ENCODE measurements around the gene GNG7. TPM values are rescaled to one million over a fixed set of nuclear protein-coding genes. Genes with fewer than 3 reads are reported as not detected.

Gene GNG7
- total RNA-seq, 1 experiment from 2014 or later = 0.87 TPM

GRCh38 chr19:2636897-2637683 is 65.4 kb downstream of the GNG7 start:
- no peaks in the 10 kb centered on the region for H3K36me3 Mint-ChIP-seq (ENCODE audit: insufficient read depth, unreplicated experiment)
- H3K4me3 Mint-ChIP-seq (ENCODE audit: low read depth, unreplicated experiment) = peak overlapping the region; percentile 34
- CTCF ChIA-PET = interaction anchor here (0.6 to 1.6 kb wide), 12 partner anchors 10 to 1706 kb away, joined by 3 to 10 read pairs (median 4); partner anchors contain the start of genes GADD45B and TIMM13
- peaks cover 48% of the 10 kb centered on the region for H3K27me3 Mint-ChIP-seq (ENCODE audit: unreplicated experiment)
- H3K4me1 Mint-ChIP-seq (ENCODE audit: low read depth, unreplicated experiment) = no peaks in the 10 kb centered on the region
- TF ChIP-seq CTCF (IDR thresholded peaks at IDR 0.05; ENCODE audit: unreplicated experiment) = peak; percentile 69
- peak; percentile 64 for DNase-seq
- H3K27ac Mint-ChIP-seq (ENCODE audit: unreplicated experiment) = no peak overlapping the region
- intact Hi-C loops (cut with micrococcal nuclease; ENCODE audit: unreplicated experiment) = no loop called here
- no TSS peak for BruUV-seq (replicated peaks)
- H3K9me3 Mint-ChIP-seq (ENCODE audit: low read depth, unreplicated experiment) = no peaks in the 10 kb centered on the region

GRCh38 chr19:2636141-2636896 is 66.2 kb downstream of the GNG7 start:
- CTCF ChIA-PET = interaction anchor here (0.8 to 1.6 kb wide), 5 partner anchors 9 to 251 kb away, joined by 3 to 10 read pairs (median 4); partner anchors contain the start of gene TIMM13
- no peak for TF ChIP-seq CTCF (IDR thresholded peaks at IDR 0.05; ENCODE audit: unreplicated experiment)
- no TSS peak for BruUV-seq (replicated peaks)
- H3K4me1 Mint-ChIP-seq (ENCODE audit: low read depth, unreplicated experiment) = no peaks in the 10 kb centered on the region
- no peak overlapping the region for H3K4me3 Mint-ChIP-seq (ENCODE audit: low read depth, unreplicated experiment)
- peaks cover 46% of the 10 kb centered on the region for H3K27me3 Mint-ChIP-seq (ENCODE audit: unreplicated experiment)
- H3K36me3 Mint-ChIP-seq (ENCODE audit: insufficient read depth, unreplicated experiment) = no peaks in the 10 kb centered on the region
- DNase-seq = no peak
- intact Hi-C loops (cut with micrococcal nuclease; ENCODE audit: unreplicated experiment) = no loop called here
- H3K9me3 Mint-ChIP-seq (ENCODE audit: low read depth, unreplicated experiment) = no peaks in the 10 kb centered on the region
- no peak overlapping the region for H3K27ac Mint-ChIP-seq (ENCODE audit: unreplicated experiment)

- Mint-ChIP-seq H3K27me3 (ENCODE audit: unreplicated experiment) (peaks cover 33% of the 10 kb centered on the region), H3K36me3 (ENCODE audit: insufficient read depth, unreplicated experiment) (no peaks in the 10 kb centered on the region), H3K4me3 (ENCODE audit: low read depth, unreplicated experiment) (no peak overlapping the region), H3K9me3 (ENCODE audit: low read depth, unreplicated experiment) (no peaks in the 10 kb centered on the region), H3K27ac (ENCODE audit: unreplicated experiment) (no peak overlapping the region), H3K4me1 (ENCODE audit: low read depth, unreplicated experiment) (no peaks in the 10 kb centered on the region)
- no peak for TF ChIP-seq CTCF (IDR thresholded peaks at IDR 0.05; ENCODE audit: unreplicated experiment)
- CTCF ChIA-PET = no interaction called here
- intact Hi-C loops (cut with micrococcal nuclease; ENCODE audit: unreplicated experiment) = no loop called here
- no TSS peak for BruUV-seq (replicated peaks)
- DNase-seq = no peak
Measured at GRCh38 chr19:2634960-2635359, 67.5 kb downstream of the GNG7 start.

GRCh38 chr19:2634228-2634951 is 68.1 kb downstream of the GNG7 start:
- no peak for DNase-seq
- Mint-ChIP-seq H3K36me3 (ENCODE audit: insufficient read depth, unreplicated experiment) (no peaks in the 10 kb centered on the region), H3K27me3 (ENCODE audit: unreplicated experiment) (peaks cover 27% of the 10 kb centered on the region), H3K27ac (ENCODE audit: unreplicated experiment) (no peak overlapping the region), H3K9me3 (ENCODE audit: low read depth, unreplicated experiment) (no peaks in the 10 kb centered on the region), H3K4me1 (ENCODE audit: low read depth, unreplicated experiment) (no peaks in the 10 kb centered on the region), H3K4me3 (ENCODE audit: low read depth, unreplicated experiment) (no peak overlapping the region)
- BruUV-seq (replicated peaks) = no TSS peak
- intact Hi-C loops (cut with micrococcal nuclease; ENCODE audit: unreplicated experiment) = no loop called here
- CTCF ChIA-PET = no interaction called here
- TF ChIP-seq CTCF (IDR thresholded peaks at IDR 0.05; ENCODE audit: unreplicated experiment) = no peak

All from Calu3 (cell line).